Type B pancreatic cell (in vitro differentiated cells): ENCODE data around the gene CLCN4. TPM values are rescaled to one million over a fixed set of nuclear protein-coding genes. Genes with fewer than 3 reads are reported as not detected.

Source experiments
- DNase-seq: peaks from one replicate; pipeline ENCODE4 v3.0.0; 2021; ENCODE audit warnings: mixed read lengths; ENCODE audit not compliant: unreplicated experiment; ENCODE audit errors: extremely low spot score
- H3K27ac Mint-ChIP-seq: 2 replicates; pipeline ENCODE4 v1.8.0; 2021; ENCODE audit warnings: mild to moderate bottlenecking, mixed read lengths
- H3K27me3 Mint-ChIP-seq: 2 replicates; pipeline ENCODE4 v1.8.0; 2021; ENCODE audit warnings: mixed read lengths
- H3K36me3 Mint-ChIP-seq: 2 replicates; pipeline ENCODE4 v1.8.0; 2021; ENCODE audit warnings: mixed read lengths
- H3K4me1 Mint-ChIP-seq: one replicate; pipeline ENCODE4 v1.8.0; 2021; ENCODE audit warnings: mixed read lengths; ENCODE audit not compliant: unreplicated experiment
- H3K4me3 Mint-ChIP-seq: 2 replicates; pipeline ENCODE4 v1.8.0; 2021; ENCODE audit warnings: mild to moderate bottlenecking, mixed read lengths
- H3K9me3 Mint-ChIP-seq: 2 replicates; pipeline ENCODE4 v1.8.0; 2021; ENCODE audit warnings: mixed read lengths
- CTCF ChIP-seq: fragments of 200-600 bp; sonication (generic); conservative IDR thresholded peaks from 2 replicates; pipeline ENCODE4 v1.5.0; 2021; ENCODE audit warnings: antibody characterized with exemption, mild to moderate bottlenecking
- total RNA-seq: library from RNA; stranded (reverse); gene quantifications from 2 replicates; pipeline ENCODE4 v1.2.1, GENCODE V29; 2021; ENCODE audit warnings: low replicate concordance

Gene CLCN4
- total RNA-seq, 1 donor from 2014 or later, result 13.0 TPM

- no peak for DNase-seq
- no peaks in the 10 kb centered on the region for H3K27me3 Mint-ChIP-seq
- TF ChIP-seq CTCF, result no peak
- H3K4me3 Mint-ChIP-seq, result no peak overlapping the region
- no peaks in the 10 kb centered on the region for H3K4me1 Mint-ChIP-seq
- H3K36me3 Mint-ChIP-seq, result peaks cover 17% of the 10 kb centered on the region
- H3K27ac Mint-ChIP-seq, result no peak overlapping the region
- H3K9me3 Mint-ChIP-seq, result peaks cover 6% of the 10 kb centered on the region
Observed at GRCh38 chrX:10146346-10146745, 10.4 kb upstream of the CLCN4 start.

GRCh38 chrX:10152086-10152485 lies 4.7 kb upstream of the CLCN4 start:
- Mint-ChIP-seq H3K27ac (no peak overlapping the region), H3K27me3 (no peaks in the 10 kb centered on the region), H3K4me1 (peaks cover 7% of the 10 kb centered on the region), H3K4me3 (no peak overlapping the region), H3K36me3 (no peaks in the 10 kb centered on the region), H3K9me3 (no peaks in the 10 kb centered on the region)
- TF ChIP-seq CTCF, result no peak
- DNase-seq, result no peak

- H3K4me1 Mint-ChIP-seq, result peaks cover 7% of the 10 kb centered on the region
- H3K36me3 Mint-ChIP-seq, result no peaks in the 10 kb centered on the region
- no peaks in the 10 kb centered on the region for H3K9me3 Mint-ChIP-seq
- no peak overlapping the region for H3K27ac Mint-ChIP-seq
- TF ChIP-seq CTCF, result no peak
- DNase-seq, result no peak
- peaks cover 3% of the 10 kb centered on the region for H3K27me3 Mint-ChIP-seq
- H3K4me3 Mint-ChIP-seq, result no peak overlapping the region
Observed at GRCh38 chrX:10155137-10155536, 1.6 kb upstream of the CLCN4 start.

GRCh38 chrX:10157032-10157341 lies 212 bp downstream of the CLCN4 start:
- peaks cover 7% of the 10 kb centered on the region for H3K4me1 Mint-ChIP-seq
- H3K27ac Mint-ChIP-seq, result peak overlapping the region; percentile 66
- no peak for DNase-seq
- no peak for TF ChIP-seq CTCF
- no peaks in the 10 kb centered on the region for H3K9me3 Mint-ChIP-seq
- peaks cover 3% of the 10 kb centered on the region for H3K27me3 Mint-ChIP-seq
- no peaks in the 10 kb centered on the region for H3K36me3 Mint-ChIP-seq
- H3K4me3 Mint-ChIP-seq, result peak overlapping the region; percentile 77

- no peak for TF ChIP-seq CTCF
- H3K27ac Mint-ChIP-seq, result peak overlapping the region; percentile 66
- H3K9me3 Mint-ChIP-seq, result no peaks in the 10 kb centered on the region
- H3K4me3 Mint-ChIP-seq, result peak overlapping the region; percentile 77
- DNase-seq, result no peak
- H3K27me3 Mint-ChIP-seq, result peaks cover 3% of the 10 kb centered on the region
- H3K4me1 Mint-ChIP-seq, result peaks cover 7% of the 10 kb centered on the region
- H3K36me3 Mint-ChIP-seq, result no peaks in the 10 kb centered on the region
Observed at GRCh38 chrX:10157543-10157942, 768 bp downstream of the CLCN4 start.
